ENCODE data around the gene HBB. TPM values are rescaled to one million over a fixed set of nuclear protein-coding genes. Genes with fewer than 3 reads are reported as not detected.
A peak's percentile ranks its signal among the peaks of the same experiment; 100 is the strongest.

HBB gene
- total RNA-seq, 1 experiment from 2014 or later: not detected

DNA sequence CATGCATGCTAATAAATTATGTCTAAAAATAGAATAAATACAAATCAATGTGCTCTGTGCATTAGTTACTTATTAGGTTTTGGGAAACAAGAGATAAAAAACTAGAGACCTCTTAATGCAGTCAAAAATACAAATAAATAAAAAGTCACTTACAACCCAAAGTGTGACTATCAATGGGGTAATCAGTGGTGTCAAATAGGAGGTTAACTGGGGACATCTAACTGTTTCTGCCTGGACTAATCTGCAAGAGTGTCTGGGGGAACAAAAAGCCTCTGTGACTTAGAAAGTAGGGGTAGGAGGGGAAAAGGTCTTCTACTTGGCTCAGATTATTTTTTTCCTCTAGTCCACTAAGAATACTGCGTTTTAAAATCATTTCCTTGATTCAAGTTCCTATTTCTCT is 810 bp upstream of the HBB start:
- DNase-seq (ENCODE audit: low read depth): no peak

DNA sequence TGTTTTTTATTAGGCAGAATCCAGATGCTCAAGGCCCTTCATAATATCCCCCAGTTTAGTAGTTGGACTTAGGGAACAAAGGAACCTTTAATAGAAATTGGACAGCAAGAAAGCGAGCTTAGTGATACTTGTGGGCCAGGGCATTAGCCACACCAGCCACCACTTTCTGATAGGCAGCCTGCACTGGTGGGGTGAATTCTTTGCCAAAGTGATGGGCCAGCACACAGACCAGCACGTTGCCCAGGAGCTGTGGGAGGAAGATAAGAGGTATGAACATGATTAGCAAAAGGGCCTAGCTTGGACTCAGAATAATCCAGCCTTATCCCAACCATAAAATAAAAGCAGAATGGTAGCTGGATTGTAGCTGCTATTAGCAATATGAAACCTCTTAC is 1.4 kb downstream of the HBB start:
- DNase-seq (ENCODE audit: low read depth): no peak

DNA sequence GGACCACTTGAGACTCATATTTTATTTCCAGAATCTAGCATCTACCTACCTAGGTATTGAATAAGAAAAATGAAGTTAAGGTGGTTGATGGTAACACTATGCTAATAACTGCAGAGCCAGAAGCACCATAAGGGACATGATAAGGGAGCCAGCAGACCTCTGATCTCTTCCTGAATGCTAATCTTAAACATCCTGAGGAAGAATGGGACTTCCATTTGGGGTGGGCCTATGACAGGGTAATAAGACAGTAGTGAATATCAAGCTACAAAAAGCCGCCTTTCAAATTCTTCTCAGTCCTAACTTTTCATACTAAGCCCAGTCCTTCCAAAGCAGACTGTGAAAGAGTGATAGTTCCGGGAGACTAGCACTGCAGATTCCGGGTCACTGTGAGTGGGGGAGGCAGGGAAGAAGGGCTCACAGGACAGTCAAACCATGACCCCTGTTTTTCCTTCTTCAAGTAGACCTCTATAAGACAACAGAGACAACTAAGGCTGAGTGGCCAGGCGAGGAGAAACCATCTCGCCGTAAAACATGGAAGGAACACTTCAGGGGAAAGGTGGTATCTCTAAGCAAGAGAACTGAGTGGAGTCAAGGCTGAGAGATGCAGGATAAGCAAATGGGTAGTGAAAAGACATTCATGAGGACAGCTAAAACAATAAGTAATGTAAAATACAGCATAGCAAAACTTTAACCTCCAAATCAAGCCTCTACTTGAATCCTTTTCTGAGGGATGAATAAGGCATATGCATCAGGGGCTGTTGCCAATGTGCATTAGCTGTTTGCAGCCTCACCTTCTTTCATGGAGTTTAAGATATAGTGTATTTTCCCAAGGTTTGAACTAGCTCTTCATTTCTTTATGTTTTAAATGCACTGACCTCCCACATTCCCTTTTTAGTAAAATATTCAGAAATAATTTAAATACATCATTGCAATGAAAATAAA is 2.1 kb downstream of the HBB start:
- no peak for DNase-seq (ENCODE audit: low read depth)

DNA sequence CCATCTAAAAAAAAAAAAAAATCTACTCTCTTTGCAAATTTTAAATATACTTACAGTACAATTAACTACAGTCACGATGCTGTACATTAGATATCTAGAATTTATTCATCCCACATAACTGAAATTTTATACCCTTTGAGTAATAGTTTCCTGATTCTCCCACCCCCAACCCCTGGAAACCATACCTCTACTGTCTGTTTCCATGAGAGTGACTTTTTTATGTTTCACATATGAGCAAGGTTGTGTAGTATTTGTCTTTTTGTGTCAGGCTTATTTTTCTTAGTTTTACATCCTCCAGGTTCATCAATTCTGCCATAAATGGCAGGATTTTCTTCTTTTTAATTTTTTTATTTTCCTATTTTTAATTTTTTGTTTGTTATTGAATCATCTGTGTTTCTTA is 3.2 kb downstream of the HBB start:
- DNase-seq (ENCODE audit: low read depth): no peak

DNA sequence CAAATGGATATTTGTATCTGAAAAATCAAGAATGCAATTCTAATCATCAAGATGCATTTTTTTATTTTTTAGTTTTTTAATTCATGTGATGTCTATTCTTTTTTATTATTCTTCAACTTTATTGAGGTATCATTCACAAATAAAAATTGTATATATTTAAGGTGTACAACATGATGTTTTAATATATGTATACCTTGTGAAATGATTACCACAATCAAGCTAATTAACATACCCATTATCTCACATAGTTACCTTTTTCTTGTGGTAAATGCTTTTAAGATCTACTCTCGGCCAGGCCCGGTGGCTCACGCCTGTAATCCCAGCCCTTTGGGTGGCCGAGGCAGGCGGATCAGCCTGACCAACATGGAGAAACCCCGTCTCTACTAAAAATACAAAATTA is 3.7 kb downstream of the HBB start:
- no peak for DNase-seq (ENCODE audit: low read depth)

GRCh38 chr11:5210376-5210885 is 16.4 kb downstream of the HBB start:
- no peak for DNase-seq (ENCODE audit: low read depth)

DNA sequence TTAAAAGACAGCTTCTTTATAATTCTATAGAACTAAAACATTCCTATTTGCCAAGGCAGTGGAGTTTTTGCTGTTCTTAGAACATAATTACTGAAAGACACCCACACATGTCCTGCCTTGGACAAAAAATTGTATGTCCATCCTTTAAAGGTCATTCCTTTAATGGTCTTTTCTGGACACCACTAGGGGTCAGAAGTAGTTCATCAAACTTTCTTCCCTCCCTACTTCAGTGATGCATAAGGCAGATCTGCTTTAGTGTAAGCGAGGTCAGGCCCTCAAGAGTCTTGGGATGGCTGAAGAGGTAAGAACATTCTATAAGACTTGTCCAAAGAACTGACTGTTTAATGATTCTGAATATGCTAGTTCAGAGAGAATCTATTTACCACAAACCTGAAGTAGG is 22.1 kb downstream of the HBB start:
- DNase-seq (ENCODE audit: low read depth): peak; percentile 80

GRCh38 chr11:5203366-5203765 is 23.5 kb downstream of the HBB start:
- DNase-seq (ENCODE audit: low read depth): peak; percentile 5

DNA sequence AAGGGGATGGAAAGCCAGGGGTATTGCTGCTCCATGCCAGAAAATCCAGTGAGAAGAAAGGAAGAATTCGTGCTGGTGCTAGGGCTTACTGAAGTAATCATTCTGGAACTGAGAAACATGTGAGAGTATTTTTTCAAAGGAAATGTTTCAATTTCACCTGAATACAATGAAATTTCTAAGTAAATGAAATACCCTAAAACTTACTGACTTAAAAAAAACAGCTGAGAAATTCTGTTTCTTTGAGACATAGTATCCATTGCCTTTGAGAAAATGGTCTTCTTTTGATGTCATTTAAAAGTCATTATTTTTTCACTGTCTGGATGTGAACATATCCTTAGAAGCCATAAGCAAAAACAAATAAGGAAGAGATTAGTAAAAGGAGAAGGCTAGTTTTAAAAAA is 26.3 kb downstream of the HBB start, which contains the start of gene OR51V1:
OR51V1 (minus strand) TSS at position 101 of the 400 bp plus-strand sequence; CDS start at position 101, 0 bp downstream.
- DNase-seq (ENCODE audit: low read depth): no peak

GRCh38 chr11:5198285-5198684 is 28.6 kb downstream of the HBB start:
- DNase-seq (ENCODE audit: low read depth): no peak

- DNase-seq (ENCODE audit: low read depth): peak; percentile 3
Observed at GRCh38 chr11:5197536-5197935, 29.3 kb downstream of the HBB start.

- no peak for DNase-seq (ENCODE audit: low read depth)
Observed at GRCh38 chr11:5196731-5197130, 30.1 kb downstream of the HBB start.

DNA sequence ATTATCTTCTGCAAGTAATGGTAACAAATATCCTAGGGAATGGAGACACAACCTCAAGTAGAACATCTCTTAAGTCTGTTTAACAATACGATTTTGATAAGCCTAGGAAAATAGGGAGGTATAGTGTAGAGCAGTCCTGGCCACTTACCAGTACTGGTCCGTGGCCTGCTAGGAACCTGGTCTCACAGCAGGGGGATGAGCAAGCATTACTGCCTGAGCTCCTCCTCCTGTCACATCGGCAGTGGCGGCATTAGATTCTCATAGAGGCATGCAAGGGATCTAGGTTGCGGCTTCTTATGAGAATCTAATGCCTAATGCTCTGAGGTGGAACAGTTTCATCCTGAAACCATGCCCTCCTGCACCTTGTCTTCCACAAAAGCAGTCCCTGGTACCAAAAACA is 30.8 kb downstream of the HBB start:
- peak; percentile 22 for DNase-seq (ENCODE audit: low read depth)

GRCh38 chr11:5192738-5193137 is 34.1 kb downstream of the HBB start:
- no peak for DNase-seq (ENCODE audit: low read depth)

GRCh38 chr11:5188201-5188600 is 38.7 kb downstream of the HBB start:
- no peak for DNase-seq (ENCODE audit: low read depth)

- no peak for DNase-seq (ENCODE audit: low read depth)
Observed at GRCh38 chr11:5178046-5178837, 48.6 kb downstream of the HBB start.

Other genes starting within 250 kb of the HBB start
- not detected in 2 replicates for gene OR51L1, start 232.2 kb downstream of the HBB start, total RNA-seq (2014; rRNA removed; shearing (Covaris generic))
- gene OR52J3, start 180.5 kb downstream of the HBB start, total RNA-seq (2014; rRNA removed; shearing (Covaris generic)): not detected in 2 replicates
- not detected in 2 replicates for gene OR52E2, start 167.4 kb downstream of the HBB start, total RNA-seq (2014; rRNA removed; shearing (Covaris generic))
- not detected in 2 replicates for gene OR52E1, start 157.5 kb downstream of the HBB start, total RNA-seq (2014; rRNA removed; shearing (Covaris generic))
- not detected in 2 replicates for gene OR52A5, start 88.7 kb downstream of the HBB start, total RNA-seq (2014; rRNA removed; shearing (Covaris generic))
- gene OR52A1, start 72.3 kb downstream of the HBB start, total RNA-seq (2014; rRNA removed; shearing (Covaris generic)): not detected in 2 replicates
- gene OR51V1, start 26.4 kb downstream of the HBB start, total RNA-seq (2014; rRNA removed; shearing (Covaris generic)): not detected in 2 replicates
- 0.32 and 0.44 TPM in 2 replicates for gene HBD, start 7.4 kb upstream of the HBB start, total RNA-seq (2014; rRNA removed; shearing (Covaris generic))
- gene HBG1, start 22.8 kb upstream of the HBB start, total RNA-seq (2014; rRNA removed; shearing (Covaris generic)): not detected in 2 replicates
- gene HBG2, start 27.7 kb upstream of the HBB start, total RNA-seq (2014; rRNA removed; shearing (Covaris generic)): not detected in 2 replicates
- 2.2 and 7.0 TPM in 2 replicates for gene HBE1, start 42.9 kb upstream of the HBB start, total RNA-seq (2014; rRNA removed; shearing (Covaris generic))
- gene OR51B4, start 74.9 kb upstream of the HBB start, total RNA-seq (2014; rRNA removed; shearing (Covaris generic)): 2.0 TPM in 1 of 2 replicates, not detected in the other
- gene OR51B2, start 97.2 kb upstream of the HBB start, total RNA-seq (2014; rRNA removed; shearing (Covaris generic)): not detected in 2 replicates
- gene OR51B5, start 116.5 kb upstream of the HBB start, total RNA-seq (2014; rRNA removed; shearing (Covaris generic)): not detected in 2 replicates
- gene OR51B6, start 124.4 kb upstream of the HBB start, total RNA-seq (2014; rRNA removed; shearing (Covaris generic)): not detected in 2 replicates
- not detected in 2 replicates for gene OR51M1, start 156.7 kb upstream of the HBB start, total RNA-seq (2014; rRNA removed; shearing (Covaris generic))
- not detected in 2 replicates for gene OR51Q1, start 195.0 kb upstream of the HBB start, total RNA-seq (2014; rRNA removed; shearing (Covaris generic))
- not detected in 2 replicates for gene OR51I1, start 214.4 kb upstream of the HBB start, total RNA-seq (2014; rRNA removed; shearing (Covaris generic))
- not detected in 2 replicates for gene OR51I2, start 222.3 kb upstream of the HBB start, total RNA-seq (2014; rRNA removed; shearing (Covaris generic))